IPS-15b (cell line): Measurements from ENCODE around the gene ENTPD6.
"Not testable (repeated sequence)": the region's sequence is repeated elsewhere in the genome, so short reads cannot be mapped to it uniquely, and the experiment has no call there.

Source experiments
- H3K27me3 ChIP-seq: one replicate; pipeline ENCODE4 v1.6.1; 2013; ENCODE audit warnings: low read length; ENCODE audit not compliant: control insufficient read depth, insufficient read depth
- H3K36me3 ChIP-seq: one replicate; pipeline ENCODE4 v1.6.1; 2013; ENCODE audit warnings: low read length; ENCODE audit not compliant: control insufficient read depth, insufficient read depth
- H3K4me1 ChIP-seq: one replicate; pipeline ENCODE4 v1.6.1; 2013; ENCODE audit warnings: mild to moderate bottlenecking, low read length; ENCODE audit not compliant: control insufficient read depth, insufficient read depth
- H3K4me3 ChIP-seq: one replicate; pipeline ENCODE4 v1.5.1; 2013; ENCODE audit warnings: low read depth, low read length
- H3K9ac ChIP-seq: one replicate; pipeline ENCODE4 v1.6.1; 2013; ENCODE audit warnings: low read depth, mild to moderate bottlenecking, low read length
- H3K9me3 ChIP-seq: one replicate; pipeline ENCODE4 v1.6.1; 2013; ENCODE audit warnings: mild to moderate bottlenecking, low read length; ENCODE audit not compliant: control insufficient read depth, insufficient read depth

The ENTPD6 gene

GRCh38 chr20:25258828-25259227 is 63.3 kb downstream of the ENTPD6 start:
- Histone ChIP-seq H3K4me1 (no peaks in the 10 kb centered on the region), H3K9ac (no peak overlapping the region), H3K27me3 (no peaks in the 10 kb centered on the region), H3K9me3 (peaks cover 3% of the 10 kb centered on the region), H3K36me3 (peaks cover 3% of the 10 kb centered on the region), H3K4me3 (no peak overlapping the region)

GRCh38 chr20:25259358-25259757 is 63.8 kb downstream of the ENTPD6 start:
- Histone ChIP-seq H3K36me3 (peaks cover 3% of the 10 kb centered on the region), H3K4me3 (no peak overlapping the region), H3K4me1 (no peaks in the 10 kb centered on the region), H3K27me3 (no peaks in the 10 kb centered on the region), H3K9ac (no peak overlapping the region), H3K9me3 (peaks cover 3% of the 10 kb centered on the region)

- no peaks in the 10 kb centered on the region for H3K4me1 ChIP-seq
- H3K4me3 ChIP-seq = no peak overlapping the region
- peaks cover 3% of the 10 kb centered on the region for H3K9me3 ChIP-seq
- peaks cover 3% of the 10 kb centered on the region for H3K36me3 ChIP-seq
- no peak overlapping the region for H3K9ac ChIP-seq
- no peaks in the 10 kb centered on the region for H3K27me3 ChIP-seq
Observed at GRCh38 chr20:25259788-25260254, 64.3 kb downstream of the ENTPD6 start.

GRCh38 chr20:25260770-25261437 is 65.4 kb downstream of the ENTPD6 start:
- not testable (repeated sequence) for H3K36me3 ChIP-seq, H3K9me3 ChIP-seq, H3K27me3 ChIP-seq, H3K9ac ChIP-seq, H3K4me1 ChIP-seq, H3K4me3 ChIP-seq

- no peak overlapping the region for H3K9ac ChIP-seq
- no peaks in the 10 kb centered on the region for H3K27me3 ChIP-seq
- H3K4me1 ChIP-seq = no peaks in the 10 kb centered on the region
- H3K9me3 ChIP-seq = no peaks in the 10 kb centered on the region
- peaks cover 29% of the 10 kb centered on the region for H3K36me3 ChIP-seq
- no peak overlapping the region for H3K4me3 ChIP-seq
Observed at GRCh38 chr20:25269057-25269832, 73.7 kb downstream of the ENTPD6 start.

DNA sequence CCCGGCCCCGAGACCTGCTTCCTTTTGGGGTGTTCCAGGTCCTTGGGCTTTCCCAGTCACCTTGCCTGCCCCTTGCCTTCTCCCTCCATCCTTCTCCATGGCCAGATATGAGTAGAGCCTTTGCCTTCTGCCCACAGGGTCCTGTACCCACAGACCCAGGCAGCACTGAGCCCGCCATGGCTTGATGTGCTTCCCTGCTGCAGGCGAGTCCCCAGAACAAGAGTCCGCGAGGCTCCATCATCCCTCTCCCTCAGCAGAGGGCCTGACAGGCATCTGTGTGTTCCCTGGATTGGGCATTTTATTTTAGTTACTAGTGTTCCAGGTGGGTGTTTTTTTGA is 74.3 kb downstream of the ENTPD6 start:
- Histone ChIP-seq H3K9me3 (no peaks in the 10 kb centered on the region), H3K4me3 (no peak overlapping the region), H3K9ac (no peak overlapping the region), H3K36me3 (peaks cover 33% of the 10 kb centered on the region), H3K27me3 (no peaks in the 10 kb centered on the region), H3K4me1 (no peaks in the 10 kb centered on the region)

DNA sequence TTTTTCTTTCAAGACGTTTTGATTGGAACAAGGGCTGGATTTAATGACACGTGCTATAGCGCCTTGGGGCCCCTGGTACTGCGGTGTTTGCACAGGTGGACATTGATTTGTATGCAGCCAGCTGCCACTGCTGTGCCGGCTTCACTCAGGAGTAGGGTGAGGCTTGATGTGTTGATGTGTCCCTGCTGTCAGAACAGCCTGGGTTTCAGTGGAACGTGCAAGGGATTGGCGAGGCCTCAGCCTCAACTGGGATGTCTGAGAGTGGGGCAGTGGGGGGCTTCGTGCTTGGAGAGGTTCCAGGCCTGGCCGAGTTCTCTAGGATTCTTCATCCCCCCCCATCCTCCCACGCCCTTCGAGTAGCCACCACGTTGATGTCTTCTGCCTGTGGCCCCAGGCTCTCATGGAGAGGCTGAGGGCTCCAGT is 75.3 kb downstream of the ENTPD6 start:
- Histone ChIP-seq H3K4me1 (no peaks in the 10 kb centered on the region), H3K36me3 (peaks cover 33% of the 10 kb centered on the region), H3K9ac (no peak overlapping the region), H3K9me3 (no peaks in the 10 kb centered on the region), H3K4me3 (no peak overlapping the region), H3K27me3 (no peaks in the 10 kb centered on the region)

GRCh38 chr20:25271486-25272222 is 76.1 kb downstream of the ENTPD6 start:
- Histone ChIP-seq H3K4me3 (no peak overlapping the region), H3K27me3 (no peaks in the 10 kb centered on the region), H3K9me3 (no peaks in the 10 kb centered on the region), H3K4me1 (no peaks in the 10 kb centered on the region), H3K9ac (no peak overlapping the region), H3K36me3 (peaks cover 37% of the 10 kb centered on the region)

GRCh38 chr20:25272223-25273000 is 76.9 kb downstream of the ENTPD6 start:
- Histone ChIP-seq H3K4me3 (no peak overlapping the region), H3K9ac (no peak overlapping the region), H3K36me3 (peaks cover 43% of the 10 kb centered on the region), H3K4me1 (no peaks in the 10 kb centered on the region), H3K9me3 (no peaks in the 10 kb centered on the region), H3K27me3 (no peaks in the 10 kb centered on the region)

GRCh38 chr20:25273046-25273445 is 77.5 kb downstream of the ENTPD6 start:
- Histone ChIP-seq H3K27me3 (no peaks in the 10 kb centered on the region), H3K4me3 (no peak overlapping the region), H3K4me1 (no peaks in the 10 kb centered on the region), H3K9ac (no peak overlapping the region), H3K36me3 (peaks cover 50% of the 10 kb centered on the region), H3K9me3 (no peaks in the 10 kb centered on the region)

GRCh38 chr20:25273541-25274358 is 78.2 kb downstream of the ENTPD6 start:
- peaks cover 57% of the 10 kb centered on the region for H3K36me3 ChIP-seq
- H3K9me3 ChIP-seq = no peaks in the 10 kb centered on the region
- no peak overlapping the region for H3K4me3 ChIP-seq
- no peaks in the 10 kb centered on the region for H3K4me1 ChIP-seq
- H3K27me3 ChIP-seq = no peaks in the 10 kb centered on the region
- no peak overlapping the region for H3K9ac ChIP-seq
